ENCODE measurements around the gene RPS2.

DNA sequence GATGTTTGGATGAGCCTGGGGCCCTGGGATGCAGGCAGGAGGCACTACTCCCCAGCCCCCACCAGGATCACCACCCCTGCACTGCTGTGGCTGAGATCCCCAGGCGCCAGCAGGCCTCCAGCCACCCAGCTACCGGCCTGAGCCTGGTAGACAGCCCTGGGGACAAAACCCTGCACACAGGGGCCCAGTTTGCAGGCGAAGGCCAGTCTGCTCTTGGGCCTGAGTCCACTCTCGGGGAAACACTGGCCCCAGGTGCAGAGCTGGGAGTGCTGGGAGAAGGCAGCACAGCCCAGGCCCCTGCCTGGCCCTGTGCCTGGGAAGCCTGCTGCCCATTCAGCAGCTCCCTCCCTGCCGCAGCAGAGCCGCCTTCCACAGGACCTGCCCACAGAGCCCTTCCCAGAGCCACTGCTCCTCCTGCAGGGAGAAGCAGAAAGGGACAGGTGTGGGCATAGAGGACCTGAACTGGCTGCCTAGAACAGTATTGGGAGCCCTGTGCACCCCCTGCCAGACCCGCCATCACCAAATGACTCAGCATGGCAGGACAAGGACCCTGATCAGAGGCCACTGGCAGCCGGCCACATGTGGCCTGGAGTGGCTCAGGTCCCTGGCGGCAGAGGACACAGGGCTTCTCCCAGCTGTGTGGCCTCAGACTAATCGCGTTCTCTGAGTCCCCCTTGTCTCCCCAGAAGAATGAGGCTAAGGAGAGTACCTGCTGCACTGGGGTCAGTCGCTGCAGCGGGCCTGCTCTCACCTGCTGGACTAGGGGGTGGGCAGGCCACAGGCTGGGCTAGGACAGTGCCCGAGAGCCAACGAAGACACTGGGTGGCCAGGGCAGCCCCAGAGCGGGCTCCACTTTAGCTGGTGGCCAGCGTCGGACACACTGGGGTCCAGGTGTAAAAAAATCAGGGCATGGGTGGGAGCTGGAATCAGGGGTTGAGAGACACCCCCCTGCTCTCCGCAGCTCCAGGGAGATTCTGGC is 32.3 kb downstream of the RPS2 start:
- no peak for TF ChIP-seq EZH2 (IDR thresholded peaks at IDR 0.05; ENCODE audit: borderline replicate concordance, low read depth, low read length, severe bottlenecking)
- no peak for TF ChIP-seq CTCF (IDR thresholded peaks at IDR 0.05; ENCODE audit: borderline replicate concordance, extremely low read depth, low read length, poor library complexity, severe bottlenecking)
